Measurements from ENCODE around the gene BTRC. TPM values are rescaled to one million over a fixed set of nuclear protein-coding genes. Genes with fewer than 3 reads are reported as not detected.
"Not testable (repeated sequence)": the region's sequence is repeated elsewhere in the genome, so short reads cannot be mapped to it uniquely, and the experiment has no call there.

BTRC gene
- 7.1 and 7.2 TPM in 2 replicates for total RNA-seq

DNA sequence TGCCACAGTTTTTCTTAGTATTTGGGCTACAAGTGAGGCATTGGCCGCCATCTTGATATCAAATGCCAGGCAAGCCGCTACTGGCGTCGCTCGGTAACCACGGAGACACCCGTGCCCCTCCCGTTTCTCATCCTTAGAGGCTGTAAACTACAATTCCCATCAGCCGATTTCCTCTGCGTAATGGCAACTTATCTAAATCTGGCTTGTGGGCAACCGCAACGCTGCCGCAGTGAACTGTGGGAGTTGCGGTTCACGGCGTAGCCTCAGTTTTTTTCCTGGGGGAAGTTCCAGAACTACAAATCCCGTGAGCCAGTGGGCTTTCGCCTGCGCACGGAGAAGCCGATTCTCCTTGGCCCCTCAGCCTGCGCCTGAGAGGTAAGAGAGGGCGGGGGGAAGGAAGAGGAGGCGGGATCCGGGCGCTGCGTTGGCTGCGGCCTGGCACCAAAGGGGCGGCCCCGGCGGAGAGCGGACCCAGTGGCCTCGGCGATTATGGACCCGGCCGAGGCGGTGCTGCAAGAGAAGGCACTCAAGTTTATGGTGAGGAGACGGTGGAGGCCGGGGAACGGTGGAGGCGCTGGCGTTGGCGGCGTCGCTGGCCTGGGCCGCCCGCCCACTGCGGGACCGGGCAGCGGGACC, at the start of gene BTRC:
BTRC (plus strand) TSS at position 474 of the 636 bp plus-strand sequence; CDS start at position 490, 16 bp downstream.
- peak; percentile 99 for DNase-seq (ENCODE audit: low read depth in 2 of 2)

GRCh38 chr10:101304316-101304715, 49.6 kb upstream of the BTRC start:
- DNase-seq (ENCODE audit: low read depth in 2 of 2), result no peak

DNA sequence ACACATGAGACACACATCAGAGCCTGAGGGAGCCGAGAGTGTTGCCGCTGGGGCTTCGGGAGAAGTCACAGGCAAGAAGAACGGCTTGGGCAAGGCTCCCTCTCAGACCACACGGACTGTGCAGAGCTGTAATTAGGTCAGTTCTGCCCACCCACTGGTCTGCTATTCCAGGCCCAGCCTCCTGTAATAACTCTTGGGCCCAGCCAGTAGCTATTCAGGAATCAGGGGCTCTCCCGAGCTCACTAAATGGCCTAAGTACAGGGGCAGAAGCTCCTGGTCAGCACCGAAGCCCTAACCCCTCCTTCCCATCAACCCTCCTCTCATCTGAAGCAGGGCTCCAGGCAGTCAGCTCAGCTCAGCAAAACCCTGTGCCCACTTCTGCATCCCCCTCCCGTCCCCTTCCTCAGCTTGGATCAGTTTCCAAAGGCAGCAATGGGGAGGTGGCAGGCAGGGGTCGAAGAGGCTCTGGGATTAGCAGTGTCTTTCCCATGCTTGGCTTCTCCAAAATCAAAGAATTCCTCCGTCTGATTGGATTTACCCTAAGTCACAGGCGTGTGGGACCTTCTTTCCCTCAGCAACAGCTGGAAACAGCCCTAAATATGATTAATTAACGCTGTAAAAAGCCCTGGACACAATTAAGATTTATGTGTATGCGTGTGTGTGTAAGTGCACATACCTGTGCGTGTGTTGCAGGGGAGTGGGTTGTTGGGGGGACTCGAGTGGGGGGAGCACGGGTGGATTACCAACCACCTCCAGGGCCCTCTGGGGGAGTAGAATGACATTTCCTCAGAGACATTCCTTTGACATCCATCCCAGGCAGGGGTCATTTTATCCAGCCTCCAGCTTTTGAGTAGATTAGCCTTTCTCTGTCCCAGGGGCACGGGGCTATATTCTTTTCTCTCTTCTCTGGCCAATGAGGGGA, 48.4 kb upstream of the BTRC start:
- no peak for DNase-seq (ENCODE audit: low read depth in 2 of 2)

DNA sequence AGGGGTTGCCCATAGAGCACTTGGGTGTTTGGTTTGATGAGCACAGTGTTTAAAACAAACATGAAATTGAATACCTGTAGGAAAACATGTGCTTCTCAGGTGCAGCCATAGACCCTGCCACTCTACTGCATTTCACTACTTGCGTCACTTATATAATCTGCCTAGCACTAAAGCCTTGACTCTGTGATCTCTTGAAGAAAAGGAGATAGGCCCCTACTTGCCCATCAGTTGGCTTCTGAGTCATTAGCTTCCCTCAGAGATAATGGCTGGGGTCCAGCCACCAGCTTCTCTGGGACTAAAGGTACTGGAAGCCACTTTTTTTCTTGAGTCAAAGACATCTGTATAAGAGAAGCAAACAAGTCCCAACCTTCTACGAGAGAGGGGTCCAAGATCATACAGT, 45.9 kb upstream of the BTRC start:
- DNase-seq (ENCODE audit: low read depth in 2 of 2), result no peak

GRCh38 chr10:101310529-101311184, 43.3 kb upstream of the BTRC start:
- no peak for DNase-seq (ENCODE audit: low read depth in 2 of 2)

GRCh38 chr10:101311185-101312066, 42.5 kb upstream of the BTRC start:
- no peak for DNase-seq (ENCODE audit: low read depth in 2 of 2)

- no peak for DNase-seq (ENCODE audit: low read depth in 2 of 2)
Measured at GRCh38 chr10:101319241-101319915, 34.6 kb upstream of the BTRC start.

DNA sequence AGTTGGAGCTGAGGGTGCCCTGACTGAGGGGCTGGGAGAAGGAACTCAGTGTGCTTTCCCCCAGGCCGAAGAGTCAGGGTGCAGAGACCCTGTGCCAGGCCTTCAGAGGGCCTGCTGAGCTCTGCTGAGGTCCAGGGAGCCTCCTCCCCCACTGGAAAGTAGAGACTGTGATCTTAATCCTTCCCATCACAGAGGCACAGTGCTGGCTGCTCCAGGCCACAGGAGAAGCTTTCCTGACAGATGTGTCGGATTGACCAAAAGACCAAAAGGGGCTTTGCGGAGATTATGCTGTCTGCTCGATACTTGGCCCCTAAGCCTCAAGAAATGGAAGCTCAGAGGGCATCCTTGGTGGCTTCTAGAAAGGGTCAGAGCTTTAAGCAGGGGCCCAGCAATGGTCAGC, 32.9 kb upstream of the BTRC start:
- DNase-seq (ENCODE audit: low read depth in 2 of 2), result no peak

DNA sequence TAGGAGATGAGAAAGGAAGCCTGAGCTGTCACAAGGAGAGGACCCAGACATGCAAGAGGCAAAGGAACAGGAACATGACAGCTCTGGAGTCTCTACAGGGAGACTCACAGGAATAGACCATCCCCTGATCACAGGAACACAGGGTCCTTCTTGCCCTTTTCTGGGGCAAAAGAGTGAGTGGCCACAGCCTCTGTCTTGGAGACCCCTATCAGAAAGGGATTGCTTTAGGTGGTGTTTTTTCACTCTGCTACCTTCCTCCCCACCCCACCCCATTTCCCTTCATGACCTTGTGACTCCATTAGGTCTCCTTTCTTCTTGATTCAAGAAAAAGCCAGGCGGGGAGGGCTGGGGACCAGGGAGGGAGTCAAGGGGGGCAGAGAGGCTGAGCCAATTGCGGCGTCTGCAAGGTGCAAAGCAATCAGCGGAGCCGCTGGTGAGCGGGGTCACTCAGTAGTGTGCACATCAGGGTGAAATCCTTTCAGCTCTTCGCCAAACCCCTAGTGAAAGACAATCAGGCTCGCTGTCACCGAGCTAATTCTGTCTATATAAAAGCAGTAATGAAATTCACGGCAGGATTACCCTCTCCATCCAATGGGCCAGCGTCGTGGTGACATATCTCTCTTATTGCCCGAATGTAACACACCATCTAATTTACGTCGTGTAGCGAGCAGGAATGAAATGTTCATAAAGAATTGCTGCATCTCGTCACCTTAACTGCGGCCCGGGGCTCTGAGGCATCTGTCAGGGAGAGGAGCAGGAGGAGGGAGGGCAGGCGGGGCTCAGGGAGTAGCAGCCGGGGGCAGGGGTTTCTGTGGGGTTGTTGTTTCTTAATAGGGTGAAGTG, 31.5 kb upstream of the BTRC start:
- no peak for DNase-seq (ENCODE audit: low read depth in 2 of 2)

- no peak for DNase-seq (ENCODE audit: low read depth in 2 of 2)
Measured at GRCh38 chr10:101323495-101323894, 30.5 kb upstream of the BTRC start.

DNA sequence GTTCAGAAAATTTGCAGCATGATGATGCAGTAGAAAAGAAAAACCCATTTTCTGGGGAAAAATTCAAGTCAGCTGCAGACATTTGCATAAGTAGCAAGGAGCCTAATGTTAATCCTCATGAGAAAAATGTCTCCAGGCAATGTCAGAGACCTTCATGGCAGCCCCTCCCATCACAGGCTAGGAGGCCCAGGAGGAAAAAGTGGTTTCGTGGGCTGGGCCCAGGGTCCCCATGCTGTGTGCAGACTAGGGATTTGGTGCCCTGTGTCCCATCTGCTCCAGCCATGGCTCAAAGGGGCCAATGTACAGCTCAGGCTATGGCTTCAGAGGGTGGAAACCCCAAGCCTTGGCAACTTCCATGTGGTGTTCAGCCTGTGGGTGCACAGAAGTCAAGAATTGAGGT, 26.5 kb upstream of the BTRC start:
- not testable (repeated sequence) for DNase-seq (ENCODE audit: low read depth in 2 of 2)

- DNase-seq (ENCODE audit: low read depth in 2 of 2), result no peak
Measured at GRCh38 chr10:101329341-101330032, 24.5 kb upstream of the BTRC start.

DNA sequence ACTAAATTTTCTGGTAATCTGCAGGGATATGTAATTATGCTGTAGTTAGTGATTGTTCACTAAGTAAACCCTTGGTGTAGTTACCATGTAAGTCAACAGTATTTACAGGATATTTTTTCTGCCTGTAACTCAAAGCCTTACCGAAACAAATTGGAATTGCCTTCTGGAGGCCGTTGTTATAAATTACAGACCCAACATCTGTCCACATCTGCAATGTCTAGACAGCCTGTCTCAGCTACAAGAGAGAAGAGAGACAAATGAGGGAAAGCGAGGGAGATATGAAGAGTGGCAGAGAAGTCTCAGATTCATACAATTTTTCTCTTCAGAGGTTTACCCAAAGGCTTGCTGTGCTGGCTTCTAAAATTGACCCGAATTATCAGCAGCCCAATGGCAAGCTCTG, 23.7 kb upstream of the BTRC start:
- DNase-seq (ENCODE audit: low read depth in 2 of 2), result no peak

GRCh38 chr10:101330631-101331225, 23.2 kb upstream of the BTRC start:
- DNase-seq (ENCODE audit: low read depth in 2 of 2), result peak in 1 of 2 donors; percentile 24

DNA sequence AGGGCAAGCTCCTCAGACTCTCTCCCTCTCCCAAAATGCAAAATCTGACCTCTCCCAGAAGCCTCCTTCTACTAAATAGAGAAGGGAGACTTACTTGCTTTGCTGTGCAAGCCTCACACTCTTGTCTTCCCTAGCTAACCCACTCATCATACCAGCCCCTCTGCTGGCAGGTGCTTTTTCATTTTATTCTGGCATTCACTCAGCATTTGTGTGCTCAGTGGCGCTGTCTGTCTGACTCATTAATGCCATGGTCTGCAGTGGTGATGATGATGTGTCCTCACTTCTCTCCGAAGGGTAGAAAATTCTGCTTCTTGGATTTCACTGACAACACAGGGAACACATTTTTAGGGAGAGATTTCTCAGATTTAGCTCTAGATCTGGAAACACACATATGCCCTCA, 22.0 kb upstream of the BTRC start:
- DNase-seq (ENCODE audit: low read depth in 2 of 2), result no peak

DNA sequence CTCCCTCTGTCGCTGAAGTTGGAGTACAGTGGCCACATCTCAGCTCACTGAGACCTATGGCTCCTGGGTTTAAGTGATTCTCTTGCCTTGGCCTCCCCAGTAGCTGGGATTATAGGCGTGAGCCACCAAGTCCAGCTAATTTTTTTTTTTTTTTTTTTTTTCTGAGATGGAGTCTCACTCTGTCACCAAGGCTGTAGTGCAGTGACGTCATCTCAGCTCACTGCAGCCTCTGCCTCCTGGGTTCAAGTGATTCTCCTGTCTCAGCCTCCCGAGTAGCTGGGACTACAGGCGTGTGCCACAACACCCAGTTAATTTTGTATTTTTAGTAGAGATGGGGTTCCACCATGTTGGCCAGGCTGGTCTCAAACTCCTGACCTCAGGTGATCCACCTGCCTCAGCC, 19.7 kb upstream of the BTRC start:
- not testable (repeated sequence) for DNase-seq (ENCODE audit: low read depth in 2 of 2)

DNA sequence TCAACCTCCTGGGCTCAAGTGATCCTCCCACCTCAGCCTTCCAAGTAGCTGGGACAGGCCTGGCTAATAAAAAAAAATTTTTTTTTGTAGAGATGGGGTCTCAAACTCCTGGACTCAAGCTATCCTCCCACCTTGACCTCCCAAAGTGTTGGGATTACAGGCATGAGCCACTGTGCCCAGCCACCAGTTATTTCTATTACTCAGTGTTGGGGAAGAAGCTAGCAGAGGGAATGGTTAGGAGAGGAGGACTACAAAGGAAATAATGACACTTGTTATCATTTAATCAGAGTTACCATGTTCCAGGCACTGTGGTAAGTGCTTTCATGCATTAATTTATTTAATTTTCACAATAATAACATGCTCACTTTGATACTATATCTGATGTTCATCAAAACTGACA, 17.6 kb upstream of the BTRC start:
- DNase-seq (ENCODE audit: low read depth in 2 of 2), result no peak

- DNase-seq (ENCODE audit: low read depth in 2 of 2), result no peak
Measured at GRCh38 chr10:101337836-101338235, 16.1 kb upstream of the BTRC start.

- DNase-seq (ENCODE audit: low read depth in 2 of 2), result no peak
Measured at GRCh38 chr10:101341438-101341837, 12.5 kb upstream of the BTRC start.

All from lung microvascular endothelial cell (primary cell).